T-helper 2 cell treated with Interferon-gamma antibody and Interleukin-4, amounts not matched to agents 5 μg/mL and 100 μg/mL, for 36 hours (primary cell): Measurements from ENCODE around the gene BAIAP2.
A peak's percentile ranks its signal among the peaks of the same experiment; 100 is the strongest.

Experiments used
- DNase-seq: peaks from one replicate; pipeline ENCODE4 v3.0.0; 2021; ENCODE audit warnings: low spot score
- H3K27ac Mint-ChIP-seq: one replicate; pipeline ENCODE4 v1.8.0; 2021; ENCODE audit warnings: mild to moderate bottlenecking, mixed read lengths
- H3K27me3 Mint-ChIP-seq: one replicate; pipeline ENCODE4 v1.8.0; 2021; ENCODE audit warnings: low read depth, mixed read lengths
- H3K36me3 Mint-ChIP-seq: one replicate; pipeline ENCODE4 v1.8.0; 2021; ENCODE audit warnings: low read depth, mixed read lengths
- H3K4me1 Mint-ChIP-seq: one replicate; pipeline ENCODE4 v1.8.0; 2021; ENCODE audit warnings: low read depth, mixed read lengths
- H3K4me3 Mint-ChIP-seq: one replicate; pipeline ENCODE4 v1.8.0; 2022; ENCODE audit warnings: mild to moderate bottlenecking, moderate library complexity, mixed read lengths
- H3K9me3 Mint-ChIP-seq: one replicate; pipeline ENCODE4 v1.8.0; 2021; ENCODE audit warnings: mixed read lengths

Gene BAIAP2

DNA sequence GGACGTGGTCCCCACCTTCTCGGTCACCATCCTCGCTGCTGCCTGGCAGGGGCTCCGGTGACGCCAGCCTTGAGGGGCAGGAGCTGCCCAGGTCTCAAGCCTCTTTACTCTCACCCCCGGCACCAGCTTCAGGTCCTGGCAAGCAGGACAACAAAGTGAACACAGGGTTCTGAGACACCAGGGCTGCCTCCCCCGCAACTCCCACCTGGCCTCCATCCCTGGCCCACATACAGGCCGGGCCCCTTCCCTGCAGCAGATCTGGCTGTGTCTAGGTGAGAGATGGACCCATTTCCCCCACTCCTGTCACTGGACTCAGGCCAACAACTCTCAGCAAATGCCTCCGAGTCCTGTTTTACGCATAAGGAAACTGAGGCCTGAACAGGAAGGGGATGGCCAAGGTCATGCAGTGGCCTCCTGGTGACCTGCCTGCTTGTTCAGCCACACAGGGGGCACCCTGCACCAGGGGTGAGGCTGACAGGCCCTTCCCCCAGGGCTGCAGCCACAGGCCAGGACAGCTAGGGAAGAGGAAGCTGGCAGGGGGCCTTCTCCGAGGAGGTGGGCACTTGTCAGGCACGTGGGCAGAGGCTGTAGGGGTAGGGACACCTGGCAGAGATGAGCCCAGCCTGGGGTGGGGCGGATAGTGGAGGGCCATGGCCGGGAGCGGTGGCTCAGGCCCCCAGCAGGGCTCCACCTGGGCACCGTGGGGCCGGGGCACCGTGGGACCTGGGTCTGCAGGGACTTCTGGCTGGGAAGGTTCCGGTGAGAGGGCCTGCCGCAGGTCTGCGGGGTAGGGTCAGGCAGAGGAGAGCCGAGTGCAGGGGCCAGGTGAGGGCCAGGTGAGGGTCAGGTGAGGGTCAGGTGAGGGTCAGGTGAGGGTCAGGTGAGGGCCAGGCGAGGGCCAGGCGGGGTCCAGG lies 83.6 kb downstream of the BAIAP2 start:
- Mint-ChIP-seq H3K36me3 (no peaks in the 10 kb centered on the region), H3K4me3 (peak overlapping the region; percentile 63), H3K27ac (peak overlapping the region; percentile 60)

GRCh38 chr17:81119223-81120148 lies 84.5 kb downstream of the BAIAP2 start:
- peak; percentile 88 for DNase-seq
- H3K4me1 Mint-ChIP-seq = peaks cover 2% of the 10 kb centered on the region
- H3K27ac Mint-ChIP-seq = peak overlapping the region; percentile 87
- peak overlapping the region; percentile 63 for H3K4me3 Mint-ChIP-seq
- H3K9me3 Mint-ChIP-seq = no peaks in the 10 kb centered on the region
- no peaks in the 10 kb centered on the region for H3K36me3 Mint-ChIP-seq
- H3K27me3 Mint-ChIP-seq = no peaks in the 10 kb centered on the region

More for the DNA sequence above, 83.6 kb downstream of the BAIAP2 start:
- H3K27me3 Mint-ChIP-seq = no peaks in the 10 kb centered on the region
- H3K4me1 Mint-ChIP-seq = peaks cover 2% of the 10 kb centered on the region
- no peak for DNase-seq
- H3K9me3 Mint-ChIP-seq = no peaks in the 10 kb centered on the region

GRCh38 chr17:81120149-81120484 lies 85.2 kb downstream of the BAIAP2 start:
- Mint-ChIP-seq H3K9me3 (no peaks in the 10 kb centered on the region), H3K4me1 (peaks cover 2% of the 10 kb centered on the region), H3K27me3 (no peaks in the 10 kb centered on the region), H3K4me3 (no peak overlapping the region), H3K36me3 (no peaks in the 10 kb centered on the region), H3K27ac (no peak overlapping the region)
- DNase-seq = no peak

- Mint-ChIP-seq H3K36me3 (no peaks in the 10 kb centered on the region), H3K27ac (no peak overlapping the region), H3K4me1 (peaks cover 2% of the 10 kb centered on the region), H3K9me3 (no peaks in the 10 kb centered on the region), H3K27me3 (no peaks in the 10 kb centered on the region), H3K4me3 (no peak overlapping the region)
- no peak for DNase-seq
Observed at GRCh38 chr17:81120695-81121621, 86.0 kb downstream of the BAIAP2 start.

DNA sequence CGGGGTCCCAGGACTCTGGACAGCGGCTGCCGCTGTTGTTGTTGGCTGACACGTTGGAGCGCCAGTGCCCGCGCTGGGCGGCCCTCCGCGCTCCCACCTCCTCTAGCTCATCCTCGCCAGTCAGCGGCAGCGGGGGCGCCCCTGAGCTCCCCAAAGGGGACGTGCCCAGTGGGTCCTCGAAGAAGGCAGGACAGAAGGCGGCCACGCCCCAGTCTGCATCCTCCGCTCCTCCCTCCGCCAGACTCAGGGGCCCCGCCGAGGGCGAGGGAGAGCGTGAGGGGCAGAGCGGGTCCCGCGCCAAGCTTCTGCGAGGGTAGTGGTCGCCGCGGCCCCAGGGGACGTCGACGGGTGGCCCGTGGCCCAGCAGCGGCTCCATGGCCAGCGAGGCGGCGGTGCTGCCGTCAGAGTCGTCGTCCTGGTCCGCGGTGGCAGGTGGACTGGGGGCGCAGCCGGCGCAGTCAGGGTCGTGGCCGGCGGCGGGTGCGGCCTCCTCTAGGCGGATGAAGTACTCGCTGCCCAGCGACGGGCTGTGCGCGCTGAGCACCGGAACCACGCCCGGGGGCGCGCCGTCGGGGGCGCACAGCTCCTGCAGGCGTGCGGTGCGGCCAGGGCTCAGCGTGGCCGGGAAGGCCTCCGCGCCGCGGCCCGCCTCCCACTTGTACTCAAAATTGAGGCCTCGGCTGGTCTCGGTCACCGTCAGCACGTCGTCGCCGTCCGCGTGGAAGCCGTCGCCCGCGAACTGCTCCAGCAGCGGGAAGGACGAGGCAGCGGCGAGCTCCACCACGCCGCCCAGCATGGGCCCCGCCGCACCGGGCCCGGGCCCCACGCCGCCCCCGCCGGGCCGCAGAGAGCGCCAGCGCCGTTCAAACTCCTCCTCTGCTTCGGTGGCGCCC lies 87.1 kb downstream of the BAIAP2 start:
- no peak for DNase-seq
- Mint-ChIP-seq H3K4me3 (no peak overlapping the region), H3K27me3 (no peaks in the 10 kb centered on the region), H3K9me3 (no peaks in the 10 kb centered on the region), H3K36me3 (no peaks in the 10 kb centered on the region), H3K4me1 (peaks cover 2% of the 10 kb centered on the region), H3K27ac (no peak overlapping the region)

GRCh38 chr17:81123052-81124048 lies 88.4 kb downstream of the BAIAP2 start:
- Mint-ChIP-seq H3K4me3 (no peak overlapping the region), H3K27me3 (no peaks in the 10 kb centered on the region), H3K9me3 (no peaks in the 10 kb centered on the region), H3K36me3 (no peaks in the 10 kb centered on the region), H3K4me1 (peaks cover 2% of the 10 kb centered on the region), H3K27ac (no peak overlapping the region)
- DNase-seq = no peak

GRCh38 chr17:81124377-81124776 lies 89.4 kb downstream of the BAIAP2 start:
- Mint-ChIP-seq H3K27ac (no peak overlapping the region), H3K4me3 (no peak overlapping the region), H3K27me3 (no peaks in the 10 kb centered on the region), H3K9me3 (no peaks in the 10 kb centered on the region), H3K36me3 (no peaks in the 10 kb centered on the region), H3K4me1 (no peaks in the 10 kb centered on the region)
- DNase-seq = no peak

GRCh38 chr17:81125573-81126081 lies 90.7 kb downstream of the BAIAP2 start:
- Mint-ChIP-seq H3K4me3 (no peak overlapping the region), H3K27ac (no peak overlapping the region), H3K36me3 (no peaks in the 10 kb centered on the region), H3K27me3 (no peaks in the 10 kb centered on the region), H3K9me3 (no peaks in the 10 kb centered on the region), H3K4me1 (no peaks in the 10 kb centered on the region)
- DNase-seq = no peak

- Mint-ChIP-seq H3K27me3 (no peaks in the 10 kb centered on the region), H3K4me3 (no peak overlapping the region), H3K9me3 (no peaks in the 10 kb centered on the region), H3K36me3 (no peaks in the 10 kb centered on the region), H3K27ac (no peak overlapping the region), H3K4me1 (no peaks in the 10 kb centered on the region)
- DNase-seq = no peak
Observed at GRCh38 chr17:81126281-81127132, 91.6 kb downstream of the BAIAP2 start.

DNA sequence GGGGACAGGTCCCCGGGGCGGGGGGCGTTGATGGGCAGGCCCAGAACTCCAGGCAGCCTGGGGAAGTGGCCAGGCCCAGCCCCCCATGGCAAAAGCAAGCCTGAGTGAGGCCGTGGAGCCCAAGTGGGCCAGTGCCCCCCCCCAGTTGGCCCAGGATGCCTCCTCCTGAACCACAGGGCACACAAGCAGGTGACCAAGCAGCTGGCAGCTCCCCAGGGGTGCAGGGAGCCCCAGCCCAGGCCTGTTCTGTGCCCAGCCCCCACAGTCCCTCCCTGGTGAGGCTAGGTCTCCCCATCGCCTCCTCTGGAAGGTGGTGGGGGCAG lies 92.1 kb downstream of the BAIAP2 start:
- no peaks in the 10 kb centered on the region for H3K9me3 Mint-ChIP-seq
- no peaks in the 10 kb centered on the region for H3K4me1 Mint-ChIP-seq
- H3K4me3 Mint-ChIP-seq = no peak overlapping the region
- no peak for DNase-seq
- no peaks in the 10 kb centered on the region for H3K27me3 Mint-ChIP-seq
- no peak overlapping the region for H3K27ac Mint-ChIP-seq
- no peaks in the 10 kb centered on the region for H3K36me3 Mint-ChIP-seq

GRCh38 chr17:81127526-81128177 lies 92.7 kb downstream of the BAIAP2 start:
- H3K4me1 Mint-ChIP-seq = no peaks in the 10 kb centered on the region
- DNase-seq = no peak
- no peak overlapping the region for H3K4me3 Mint-ChIP-seq
- no peak overlapping the region for H3K27ac Mint-ChIP-seq
- no peaks in the 10 kb centered on the region for H3K27me3 Mint-ChIP-seq
- no peaks in the 10 kb centered on the region for H3K9me3 Mint-ChIP-seq
- H3K36me3 Mint-ChIP-seq = no peaks in the 10 kb centered on the region
